NCI-H1417 (cell line): ENCODE results near the gene ZNF398.
A peak's percentile ranks its signal among the peaks of the same experiment; 100 is the strongest.

Experiments used
- DNase-seq, 3 experiments: peaks; one replicate each; lab custom pipeline; 2025; lab: John Stamatoyannopoulos, UW

Gene ZNF398

GRCh38 chr7:149226840-149227494 lies 79.7 kb downstream of the ZNF398 start:
- DNase-seq: no peak

- peak in 1 of 3 experiments; percentile 46 for DNase-seq
These were observed 81.7 kb downstream of the ZNF398 start for GRCh38 chr7:149228831-149229471.

DNA sequence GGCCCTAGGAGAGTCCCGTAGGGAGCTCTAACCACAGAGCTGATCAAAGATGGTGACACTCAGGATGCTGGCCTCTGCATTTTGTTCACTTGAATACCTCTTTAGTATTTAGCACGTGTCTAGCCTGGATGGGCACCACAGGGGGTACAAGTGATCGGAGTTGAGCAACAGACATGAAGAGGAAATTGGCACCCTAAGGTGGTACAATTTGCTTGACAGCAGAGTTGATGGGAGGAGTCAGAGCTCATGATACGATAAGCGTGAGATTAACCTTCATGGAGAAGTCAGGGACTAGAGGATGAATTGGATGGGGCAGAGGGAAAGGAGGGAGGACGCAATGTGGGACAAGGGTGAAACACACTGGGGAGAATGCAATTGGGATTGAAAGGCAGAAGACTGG lies 82.3 kb downstream of the ZNF398 start:
- peak in 2 of 3 experiments; percentile 63 to 71 for DNase-seq

DNA sequence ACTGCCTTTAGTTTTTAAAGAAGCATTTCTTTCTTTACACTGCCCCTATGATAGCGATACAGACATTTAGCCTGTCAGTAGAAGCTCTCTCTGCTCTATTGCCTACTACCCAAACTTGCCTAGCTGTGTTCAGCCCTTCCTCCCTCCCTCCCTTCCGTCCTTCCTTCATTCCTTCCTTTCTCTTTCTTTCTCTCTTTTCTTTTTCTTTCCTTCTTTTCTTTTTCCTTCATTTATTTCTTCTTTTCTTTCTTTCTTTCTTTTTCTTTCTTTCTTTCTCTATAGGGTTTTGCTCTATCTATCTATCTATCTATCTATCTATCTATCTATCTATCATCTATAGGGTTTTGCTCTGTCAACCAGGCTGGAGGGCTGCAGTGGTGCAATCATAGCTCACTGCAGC lies 85.1 kb downstream of the ZNF398 start:
- DNase-seq: no peak
